Measurements from ENCODE around the gene CCIN.

DNA sequence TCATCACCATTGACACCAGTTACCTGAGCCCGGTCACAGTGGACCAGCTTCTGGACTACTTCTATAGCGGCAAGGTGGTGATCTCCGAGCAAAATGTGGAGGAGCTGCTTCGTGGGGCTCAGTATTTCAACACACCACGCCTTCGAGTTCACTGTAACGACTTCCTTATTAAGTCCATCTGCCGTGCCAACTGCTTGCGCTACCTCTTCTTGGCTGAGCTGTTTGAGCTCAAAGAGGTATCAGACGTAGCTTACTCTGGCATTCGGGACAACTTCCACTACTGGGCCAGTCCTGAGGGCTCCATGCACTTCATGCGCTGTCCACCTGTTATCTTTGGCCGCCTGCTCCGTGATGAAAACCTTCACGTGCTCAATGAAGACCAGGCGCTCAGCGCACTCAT lies 520 bp downstream of the CCIN start:
- TF ChIP-seq GABPA (IDR thresholded peaks at IDR 0.05; ENCODE audit: low read depth) = no peak
- TF ChIP-seq, protein P1, sequence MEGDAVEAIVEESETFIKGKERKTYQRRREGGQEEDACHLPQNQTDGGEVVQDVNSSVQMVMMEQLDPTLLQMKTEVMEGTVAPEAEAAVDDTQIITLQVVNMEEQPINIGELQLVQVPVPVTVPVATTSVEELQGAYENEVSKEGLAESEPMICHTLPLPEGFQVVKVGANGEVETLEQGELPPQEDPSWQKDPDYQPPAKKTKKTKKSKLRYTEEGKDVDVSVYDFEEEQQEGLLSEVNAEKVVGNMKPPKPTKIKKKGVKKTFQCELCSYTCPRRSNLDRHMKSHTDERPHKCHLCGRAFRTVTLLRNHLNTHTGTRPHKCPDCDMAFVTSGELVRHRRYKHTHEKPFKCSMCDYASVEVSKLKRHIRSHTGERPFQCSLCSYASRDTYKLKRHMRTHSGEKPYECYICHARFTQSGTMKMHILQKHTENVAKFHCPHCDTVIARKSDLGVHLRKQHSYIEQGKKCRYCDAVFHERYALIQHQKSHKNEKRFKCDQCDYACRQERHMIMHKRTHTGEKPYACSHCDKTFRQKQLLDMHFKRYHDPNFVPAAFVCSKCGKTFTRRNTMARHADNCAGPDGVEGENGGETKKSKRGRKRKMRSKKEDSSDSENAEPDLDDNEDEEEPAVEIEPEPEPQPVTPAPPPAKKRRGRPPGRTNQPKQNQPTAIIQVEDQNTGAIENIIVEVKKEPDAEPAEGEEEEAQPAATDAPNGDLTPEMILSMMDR (IDR thresholded peaks at IDR 0.05) = no peak
- TF ChIP-seq, protein P2, sequence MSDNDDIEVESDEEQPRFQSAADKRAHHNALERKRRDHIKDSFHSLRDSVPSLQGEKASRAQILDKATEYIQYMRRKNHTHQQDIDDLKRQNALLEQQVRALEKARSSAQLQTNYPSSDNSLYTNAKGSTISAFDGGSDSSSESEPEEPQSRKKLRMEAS (IDR thresholded peaks at IDR 0.05; ENCODE audit: low read depth) = no peak

Measured in SK-N-SH (cell line).